Activated CD4-positive, alpha-beta T cell treated with anti-CD3 and anti-CD28 coated beads for 36 hours (primary cell): ENCODE results near the gene NGFR. TPM values are rescaled to one million over a fixed set of nuclear protein-coding genes. Genes with fewer than 3 reads are reported as not detected.

ENCODE experiments used
- ATAC-seq: fragments of 200-7000 bp; cut with Tn5 transposase; one replicate; pipeline ENCODE4 v1.10.0; 2021; ENCODE audit warnings: mild to moderate bottlenecking, moderate library complexity
- CTCF ChIA-PET: fragments of 350-600 bp; sonication (Branson Sonifier 250); formaldehyde crosslinking; loops from one replicate; lab custom pipeline; 2021; ENCODE audit warnings: antibody characterized with exemption; lab: Charles Lee
- POLR2A ChIA-PET: fragments of 350-600 bp; sonication (Branson Sonifier 250); formaldehyde crosslinking; loops from one replicate; lab custom pipeline; 2021; ENCODE audit warnings: antibody characterized with exemption, inconsistent platforms; lab: Charles Lee
- DNase-seq: peaks from one replicate; pipeline ENCODE4 v3.0.0-alpha.2; 2020
- H3K27ac Mint-ChIP-seq: one replicate; pipeline ENCODE4 v1.8.0; 2021; ENCODE audit warnings: mixed read lengths
- H3K27me3 Mint-ChIP-seq: one replicate; pipeline ENCODE4 v1.8.0; 2021; ENCODE audit warnings: mixed read lengths
- H3K36me3 Mint-ChIP-seq: one replicate; pipeline ENCODE4 v1.8.0; 2021; ENCODE audit warnings: low read depth, mixed read lengths
- H3K4me1 Mint-ChIP-seq: one replicate; pipeline ENCODE4 v1.8.0; 2021; ENCODE audit warnings: mixed read lengths
- H3K4me3 Mint-ChIP-seq: one replicate; pipeline ENCODE4 v1.8.0; 2021; ENCODE audit warnings: mild to moderate bottlenecking, moderate library complexity, mixed read lengths
- H3K9me3 Mint-ChIP-seq: one replicate; pipeline ENCODE4 v1.8.0; 2021; ENCODE audit warnings: low read depth, mixed read lengths
- intact Hi-C, 2 experiments: fragments of 100-400 bp; cut with DNase I in 1 of 2; cut with micrococcal nuclease in 1 of 2; formaldehyde crosslinking; loops; one replicate each; pipeline versions ENCODE4 v1.14.2 to v1.15.1; 2022 to 2024; cut with DNase I, micrococcal nuclease
- total RNA-seq, 2 experiments: library from RNA; stranded (reverse); gene quantifications; one replicate each; pipeline ENCODE4 v1.2.3, GENCODE V29; 2021

NGFR gene
- under 1 TPM; 0.21 to 0.46 TPM for total RNA-seq

GRCh38 chr17:49494986-49495841 lies at the start of gene NGFR:
Gene NGFR (plus strand): TSS chr17:49495293. CDS start chr17:49495418, 125 bp downstream.
- ChIA-PET CTCF (interaction anchor here (0.5 to 4.7 kb wide), 7 partner anchors 10 to 115 kb away, joined by 3 to 46 read pairs (median 4); no protein-coding TSS in a partner anchor), POLR2A (no interaction called here)
- Mint-ChIP-seq H3K36me3 (no peaks in the 10 kb centered on the region), H3K9me3 (no peaks in the 10 kb centered on the region), H3K27ac (no peak within 1 kb of the TSS), H3K27me3 (peaks cover 52% of the 10 kb centered on the region), H3K4me3 (peak within 1 kb of the TSS; percentile 63), H3K4me1 (peaks cover 16% of the 10 kb centered on the region)
- ATAC-seq (peak; percentile 61), DNase-seq (peak; percentile 59)
- intact Hi-C loops: loop anchor here (1.0 to 10.0 kb wide), 5 partner anchors 58 to 770 kb away; partner anchors contain the start of genes DLX4 (in 1 of the 2), HOXB13 (in 1 of the 2), PRAC1 (in 1 of the 2) and PRAC2 (in 1 of the 2)

- ChIA-PET CTCF (interaction anchor here (0.6 kb wide), 1 partner anchor 570 kb away, joined by 3 read pairs; no protein-coding TSS in a partner anchor), POLR2A (no interaction called here)
- no peaks in the 10 kb centered on the region for H3K9me3 Mint-ChIP-seq
- DNase-seq (no peak), ATAC-seq (no peak)
- H3K36me3 Mint-ChIP-seq: no peaks in the 10 kb centered on the region
- intact Hi-C loops: no loop called here
- no peak overlapping the region for H3K27ac Mint-ChIP-seq
- H3K4me1 Mint-ChIP-seq: no peaks in the 10 kb centered on the region
- no peak overlapping the region for H3K4me3 Mint-ChIP-seq
- peaks cover 2% of the 10 kb centered on the region for H3K27me3 Mint-ChIP-seq
These were observed 49.5 kb upstream of the NGFR start for GRCh38 chr17:49445591-49445990.

- no peaks in the 10 kb centered on the region for H3K4me1 Mint-ChIP-seq
- POLR2A ChIA-PET: no interaction called here
These were observed 47.3 kb upstream of the NGFR start for GRCh38 chr17:49447628-49448302.

GRCh38 chr17:49450181-49450580 lies 44.9 kb upstream of the NGFR start:
- ChIA-PET CTCF (no interaction called here), POLR2A (no interaction called here)
- Mint-ChIP-seq H3K36me3 (no peaks in the 10 kb centered on the region), H3K27me3 (no peaks in the 10 kb centered on the region), H3K4me3 (no peak overlapping the region), H3K9me3 (no peaks in the 10 kb centered on the region), H3K27ac (no peak overlapping the region), H3K4me1 (no peaks in the 10 kb centered on the region)
- DNase-seq: no peak
- intact Hi-C loops: no loop called here
- no peak for ATAC-seq

More at GRCh38 chr17:49447628-49448302, 47.3 kb upstream of the NGFR start:
- no peak overlapping the region for H3K4me3 Mint-ChIP-seq
- ATAC-seq: no peak
- no peak for DNase-seq
- H3K27ac Mint-ChIP-seq: no peak overlapping the region
- no peaks in the 10 kb centered on the region for H3K9me3 Mint-ChIP-seq
- CTCF ChIA-PET: no interaction called here
- H3K36me3 Mint-ChIP-seq: no peaks in the 10 kb centered on the region
- intact Hi-C loops: no loop called here
- no peaks in the 10 kb centered on the region for H3K27me3 Mint-ChIP-seq

- H3K27ac Mint-ChIP-seq: no peak overlapping the region
- no peaks in the 10 kb centered on the region for H3K36me3 Mint-ChIP-seq
- H3K27me3 Mint-ChIP-seq: no peaks in the 10 kb centered on the region
- DNase-seq (no peak), ATAC-seq (no peak)
- H3K9me3 Mint-ChIP-seq: no peaks in the 10 kb centered on the region
- no peaks in the 10 kb centered on the region for H3K4me1 Mint-ChIP-seq
- CTCF ChIA-PET: interaction anchor here (1.1 kb wide), 1 partner anchor 10 kb away, joined by 3 read pairs; no protein-coding TSS in a partner anchor
- POLR2A ChIA-PET: no interaction called here
- intact Hi-C loops: no loop called here
- no peak overlapping the region for H3K4me3 Mint-ChIP-seq
These were observed 44.4 kb upstream of the NGFR start for GRCh38 chr17:49450735-49451134.

- no peaks in the 10 kb centered on the region for H3K36me3 Mint-ChIP-seq
- no peak overlapping the region for H3K27ac Mint-ChIP-seq
- no peaks in the 10 kb centered on the region for H3K9me3 Mint-ChIP-seq
- intact Hi-C loops: no loop called here
- no peaks in the 10 kb centered on the region for H3K4me1 Mint-ChIP-seq
- H3K27me3 Mint-ChIP-seq: peaks cover 5% of the 10 kb centered on the region
- no peak for ATAC-seq
- DNase-seq: no peak
- no peak overlapping the region for H3K4me3 Mint-ChIP-seq
- POLR2A ChIA-PET: no interaction called here
- CTCF ChIA-PET: no interaction called here
These were observed 42.9 kb upstream of the NGFR start for GRCh38 chr17:49452201-49452600.

- intact Hi-C loops: no loop called here
- Mint-ChIP-seq H3K4me1 (no peaks in the 10 kb centered on the region), H3K9me3 (no peaks in the 10 kb centered on the region), H3K27ac (no peak overlapping the region), H3K4me3 (no peak overlapping the region), H3K36me3 (no peaks in the 10 kb centered on the region), H3K27me3 (peaks cover 7% of the 10 kb centered on the region)
- DNase-seq (no peak), ATAC-seq (no peak)
- POLR2A ChIA-PET: no interaction called here
- CTCF ChIA-PET: no interaction called here
These were observed 42.4 kb upstream of the NGFR start for GRCh38 chr17:49452661-49453060.

- no peak overlapping the region for H3K4me3 Mint-ChIP-seq
- no peaks in the 10 kb centered on the region for H3K36me3 Mint-ChIP-seq
- no peaks in the 10 kb centered on the region for H3K4me1 Mint-ChIP-seq
- ChIA-PET POLR2A (no interaction called here), CTCF (interaction anchor here (1.0 kb wide), 1 partner anchor 44 kb away, joined by 6 read pairs; no protein-coding TSS in a partner anchor)
- no peak overlapping the region for H3K27ac Mint-ChIP-seq
- intact Hi-C loops: no loop called here
- peaks cover 14% of the 10 kb centered on the region for H3K27me3 Mint-ChIP-seq
- ATAC-seq: no peak
- no peak for DNase-seq
- no peaks in the 10 kb centered on the region for H3K9me3 Mint-ChIP-seq
These were observed 41.0 kb upstream of the NGFR start for GRCh38 chr17:49454050-49454449.

GRCh38 chr17:49455272-49455861 lies 39.7 kb upstream of the NGFR start:
- intact Hi-C loops: no loop called here
- Mint-ChIP-seq H3K27ac (no peak overlapping the region), H3K36me3 (no peaks in the 10 kb centered on the region), H3K9me3 (no peaks in the 10 kb centered on the region), H3K4me1 (no peaks in the 10 kb centered on the region), H3K27me3 (peaks cover 18% of the 10 kb centered on the region), H3K4me3 (no peak overlapping the region)
- ATAC-seq: no peak
- ChIA-PET CTCF (interaction anchor here (0.6 to 0.7 kb wide), 4 partner anchors 50 to 1099 kb away, joined by 3 to 4 read pairs (median 3); no protein-coding TSS in a partner anchor), POLR2A (no interaction called here)
- no peak for DNase-seq

GRCh38 chr17:49456183-49456965 lies 38.7 kb upstream of the NGFR start:
- no peak overlapping the region for H3K4me3 Mint-ChIP-seq
- POLR2A ChIA-PET: no interaction called here
- no peaks in the 10 kb centered on the region for H3K36me3 Mint-ChIP-seq
- H3K27ac Mint-ChIP-seq: no peak overlapping the region
- H3K27me3 Mint-ChIP-seq: peaks cover 22% of the 10 kb centered on the region
- CTCF ChIA-PET: interaction anchor here (0.7 kb wide), 3 partner anchors 49 to 1100 kb away, joined by 3 to 4 read pairs (median 3); no protein-coding TSS in a partner anchor
- intact Hi-C loops: no loop called here
- DNase-seq (no peak), ATAC-seq (no peak)
- H3K9me3 Mint-ChIP-seq: no peaks in the 10 kb centered on the region
- no peaks in the 10 kb centered on the region for H3K4me1 Mint-ChIP-seq
